OCI-LY1 (cell line): ENCODE measurements around the gene BACH2.

Source experiments
- H2AFZ ChIP-seq: fragments of 200-600 bp; sonication (generic), shearing (Covaris generic); 2 replicates; pipeline ENCODE4 v1.6.0; 2014; ENCODE audit warnings: antibody characterized with exemption, mild to moderate bottlenecking, low read length
- H3F3A ChIP-seq: fragments of 200-600 bp; sonication (generic), shearing (Covaris generic); 2 replicates; pipeline ENCODE4 v1.6.0; 2014; ENCODE audit warnings: mild to moderate bottlenecking, antibody characterized with exemption, low read length, moderate library complexity; ENCODE audit not compliant: insufficient read depth
- H3K27ac ChIP-seq: fragments of 200-600 bp; sonication (generic); 2 replicates; pipeline ENCODE4 v1.5.1; 2014; ENCODE audit warnings: low read length, mixed run types, mild to moderate bottlenecking, low read depth; ENCODE audit not compliant: poor library complexity, severe bottlenecking
- H3K27me3 ChIP-seq: fragments of 200-600 bp; sonication (generic); 2 replicates; pipeline ENCODE4 v1.6.0; 2014; ENCODE audit warnings: antibody characterized with exemption, mild to moderate bottlenecking, low read length, moderate library complexity; ENCODE audit not compliant: insufficient read depth
- H3K36me3 ChIP-seq: fragments of 200-600 bp; sonication (generic); 2 replicates; pipeline ENCODE4 v1.6.1; 2014; ENCODE audit warnings: mild to moderate bottlenecking, antibody characterized with exemption, low read length, moderate library complexity, mixed read lengths; ENCODE audit not compliant: insufficient read depth
- H3K4me1 ChIP-seq: fragments of 200-600 bp; sonication (generic); 2 replicates; pipeline ENCODE4 v1.5.1; 2014; ENCODE audit warnings: mild to moderate bottlenecking, low read length, moderate library complexity; ENCODE audit not compliant: insufficient read depth, severe bottlenecking
- H3K4me2 ChIP-seq: fragments of 200-600 bp; sonication (generic), shearing (Covaris generic); 2 replicates; pipeline ENCODE4 v1.6.1; 2014; ENCODE audit warnings: low read length
- H3K4me3 ChIP-seq: fragments of 200-600 bp; sonication (generic); 2 replicates; pipeline ENCODE4 v1.5.1; 2014; ENCODE audit warnings: low read length, low read depth, mild to moderate bottlenecking, mixed read lengths; ENCODE audit not compliant: poor library complexity, severe bottlenecking
- H3K79me2 ChIP-seq: fragments of 200-600 bp; shearing (Covaris generic); 2 replicates; pipeline ENCODE4 v1.6.1; 2016; ENCODE audit warnings: mixed run types, low read length, mixed read lengths; ENCODE audit not compliant: insufficient read depth
- H3K9ac ChIP-seq: fragments of 200-600 bp; sonication (generic), shearing (Covaris generic); 2 replicates; pipeline ENCODE4 v1.6.1; 2014; ENCODE audit warnings: mild to moderate bottlenecking, low read length, mixed read lengths
- H3K9me2 ChIP-seq: fragments of 200-600 bp; sonication (generic), shearing (Covaris generic); 2 replicates; pipeline ENCODE4 v1.6.1; 2014; ENCODE audit warnings: low read depth, mild to moderate bottlenecking, low read length, mixed read lengths
- H3K9me3 ChIP-seq: fragments of 200-600 bp; shearing (Covaris generic); 2 replicates; pipeline ENCODE4 v1.6.1; 2014; ENCODE audit warnings: low read length, mixed read lengths
- H4K20me1 ChIP-seq: fragments of 200-600 bp; sonication (generic), shearing (Covaris generic); 2 replicates; pipeline ENCODE4 v1.6.0; 2016; ENCODE audit warnings: mild to moderate bottlenecking, low read length; ENCODE audit not compliant: insufficient read depth
- EZH2 ChIP-seq: fragments of 200-600 bp; sonication (generic), shearing (Covaris generic); IDR thresholded peaks from 2 replicates; pipeline ENCODE4 v1.8.0; 2017; ENCODE audit warnings: borderline replicate concordance, mixed run types, mild to moderate bottlenecking, antibody characterized with exemption, low read length, moderate library complexity, mixed read lengths
- TF ChIP-seq, protein P1 (sequence below): fragments of 200-600 bp; sonication (generic), shearing (Covaris generic); IDR thresholded peaks from 2 replicates; pipeline ENCODE4 v1.5.1; 2017; ENCODE audit warnings: mild to moderate bottlenecking, antibody characterized with exemption, low read length, moderate library complexity, mixed read lengths

Gene BACH2

DNA sequence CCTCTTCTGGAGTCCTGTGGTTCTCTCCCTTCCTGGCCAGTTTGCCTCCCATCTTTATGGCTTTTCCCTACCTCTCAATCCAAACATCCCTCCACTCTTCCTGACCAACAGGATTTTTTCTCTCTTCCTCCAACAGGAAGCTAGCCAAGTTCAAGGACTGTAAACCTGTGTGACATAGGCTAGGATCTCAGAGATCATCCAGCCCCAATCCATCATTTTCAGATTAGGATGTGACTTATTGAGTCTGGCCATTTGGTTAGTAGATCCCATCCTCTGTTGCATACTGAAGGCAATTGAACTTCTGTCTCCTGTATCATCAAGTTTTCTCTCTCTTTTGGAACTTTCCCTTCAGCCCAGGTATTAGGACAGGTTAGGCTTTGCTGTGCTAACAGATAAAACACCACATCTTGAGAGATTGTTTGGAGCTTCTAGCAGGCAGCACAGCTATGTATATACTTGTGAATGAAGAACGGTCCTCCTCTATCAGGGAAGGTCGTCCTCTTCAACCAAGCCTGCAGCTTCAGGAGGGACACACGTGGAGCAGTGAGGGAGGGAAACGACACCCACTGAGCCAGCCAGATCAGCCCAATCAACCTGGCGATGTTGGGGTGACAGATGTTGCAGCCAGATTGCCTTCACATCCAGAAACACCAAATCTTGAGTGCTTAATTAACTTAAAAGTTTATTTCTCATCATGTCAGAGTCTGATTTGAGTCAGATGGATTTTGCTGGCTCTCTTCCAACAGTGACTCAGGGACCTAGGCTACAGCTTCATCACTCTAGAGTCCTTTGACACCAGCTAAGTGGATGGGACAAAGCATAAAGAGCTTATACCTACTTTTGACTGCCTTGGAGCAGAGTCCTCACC lies 295.5 kb downstream of the BACH2 start:
- Histone ChIP-seq H3K27me3 (no peaks in the 10 kb centered on the region), H3K4me2 (no peak overlapping the region), H4K20me1 (no peaks in the 10 kb centered on the region), H3F3A (no peaks in the 10 kb centered on the region), H3K9ac (no peak overlapping the region), H3K36me3 (peaks cover 98% of the 10 kb centered on the region), H3K4me3 (no peak overlapping the region), H3K27ac (no peak overlapping the region), H3K9me3 (no peaks in the 10 kb centered on the region), H3K9me2 (no peaks in the 10 kb centered on the region), H3K79me2 (no peaks in the 10 kb centered on the region), H3K4me1 (no peaks in the 10 kb centered on the region), H2AFZ (no peak overlapping the region)
- TF ChIP-seq, protein P1, sequence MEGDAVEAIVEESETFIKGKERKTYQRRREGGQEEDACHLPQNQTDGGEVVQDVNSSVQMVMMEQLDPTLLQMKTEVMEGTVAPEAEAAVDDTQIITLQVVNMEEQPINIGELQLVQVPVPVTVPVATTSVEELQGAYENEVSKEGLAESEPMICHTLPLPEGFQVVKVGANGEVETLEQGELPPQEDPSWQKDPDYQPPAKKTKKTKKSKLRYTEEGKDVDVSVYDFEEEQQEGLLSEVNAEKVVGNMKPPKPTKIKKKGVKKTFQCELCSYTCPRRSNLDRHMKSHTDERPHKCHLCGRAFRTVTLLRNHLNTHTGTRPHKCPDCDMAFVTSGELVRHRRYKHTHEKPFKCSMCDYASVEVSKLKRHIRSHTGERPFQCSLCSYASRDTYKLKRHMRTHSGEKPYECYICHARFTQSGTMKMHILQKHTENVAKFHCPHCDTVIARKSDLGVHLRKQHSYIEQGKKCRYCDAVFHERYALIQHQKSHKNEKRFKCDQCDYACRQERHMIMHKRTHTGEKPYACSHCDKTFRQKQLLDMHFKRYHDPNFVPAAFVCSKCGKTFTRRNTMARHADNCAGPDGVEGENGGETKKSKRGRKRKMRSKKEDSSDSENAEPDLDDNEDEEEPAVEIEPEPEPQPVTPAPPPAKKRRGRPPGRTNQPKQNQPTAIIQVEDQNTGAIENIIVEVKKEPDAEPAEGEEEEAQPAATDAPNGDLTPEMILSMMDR, result no peak
- TF ChIP-seq EZH2, result no peak

DNA sequence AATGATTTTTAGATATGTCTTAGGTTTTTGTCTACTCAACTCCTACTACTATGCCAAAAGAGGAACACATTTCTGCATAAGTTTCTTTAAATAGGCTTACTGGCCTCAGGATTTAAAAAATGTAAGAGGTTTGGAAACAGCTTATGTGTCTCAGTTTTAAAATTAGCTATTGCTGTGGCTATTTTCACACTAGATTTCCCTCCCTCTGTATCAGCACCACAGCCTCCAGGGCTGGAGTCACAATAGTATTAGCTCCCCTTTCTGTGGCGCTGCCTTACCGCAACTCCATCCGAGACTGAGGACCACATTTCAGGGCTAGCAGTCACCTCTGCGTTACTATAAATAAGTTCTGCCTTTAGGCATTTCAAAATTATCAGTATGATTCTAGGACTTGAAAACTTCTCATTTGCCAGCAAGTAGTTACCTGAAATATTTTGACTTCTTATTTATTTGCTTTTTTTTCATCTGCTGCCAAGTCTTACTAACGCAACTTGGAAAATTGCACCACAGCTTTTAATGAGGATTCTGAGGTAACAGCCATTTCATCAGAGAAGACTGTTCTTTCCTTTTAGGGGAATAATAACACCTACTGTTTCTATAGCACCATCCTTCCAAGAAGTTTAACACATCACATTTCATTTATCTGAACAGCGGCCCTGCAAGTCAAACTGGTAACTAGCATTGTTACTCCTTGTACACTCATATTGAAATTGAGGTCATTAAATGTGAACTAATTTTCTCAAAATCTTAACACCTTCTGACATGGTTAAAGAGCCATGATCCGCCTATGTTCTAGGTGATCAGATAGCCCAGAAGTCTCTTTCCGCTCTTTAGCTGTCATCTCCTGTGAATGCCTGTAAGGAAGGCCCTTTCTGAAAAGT lies 296.5 kb downstream of the BACH2 start:
- Histone ChIP-seq H3K27me3 (no peaks in the 10 kb centered on the region), H3K79me2 (no peaks in the 10 kb centered on the region), H3K4me3 (no peak overlapping the region), H3K9ac (no peak overlapping the region), H3K9me3 (no peaks in the 10 kb centered on the region), H3K9me2 (no peaks in the 10 kb centered on the region), H3K36me3 (peaks cover 98% of the 10 kb centered on the region), H3K4me1 (no peaks in the 10 kb centered on the region), H3K27ac (no peak overlapping the region), H2AFZ (no peak overlapping the region), H4K20me1 (no peaks in the 10 kb centered on the region), H3K4me2 (no peak overlapping the region), H3F3A (no peaks in the 10 kb centered on the region)
- TF ChIP-seq, protein P1, result no peak
- TF ChIP-seq EZH2, result no peak

DNA sequence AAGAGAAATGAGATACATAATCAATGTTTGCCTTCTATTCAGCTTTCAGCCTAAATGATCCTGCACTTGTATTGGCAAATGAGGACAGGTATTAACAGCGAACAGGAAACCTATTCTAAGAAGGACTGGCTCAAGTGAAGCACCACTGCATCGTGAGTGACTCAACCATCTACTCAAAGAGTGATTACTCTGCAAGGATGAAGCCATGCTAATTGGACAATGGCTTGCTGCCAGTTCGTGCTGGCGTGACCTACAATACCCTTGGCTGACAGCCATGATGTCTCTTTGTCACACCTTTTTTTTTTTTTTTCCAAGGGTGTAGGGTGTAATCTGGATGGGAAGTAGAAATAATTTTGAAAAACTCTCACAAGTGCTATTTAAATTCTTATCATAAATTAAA lies 297.5 kb downstream of the BACH2 start:
- Histone ChIP-seq H3K4me2 (no peak overlapping the region), H3K4me3 (no peak overlapping the region), H3K36me3 (peaks cover 98% of the 10 kb centered on the region), H4K20me1 (no peaks in the 10 kb centered on the region), H3K9ac (no peak overlapping the region), H3K27ac (peak overlapping the region; percentile 24), H3K9me3 (no peaks in the 10 kb centered on the region), H3K4me1 (no peaks in the 10 kb centered on the region), H2AFZ (no peak overlapping the region), H3K9me2 (no peaks in the 10 kb centered on the region), H3F3A (no peaks in the 10 kb centered on the region), H3K27me3 (no peaks in the 10 kb centered on the region), H3K79me2 (no peaks in the 10 kb centered on the region)
- TF ChIP-seq, protein P1, result no peak
- TF ChIP-seq EZH2, result no peak
